Activated T-cell treated with anti-CD3 and anti-CD28 coated beads for 4 hours (primary cell): Measurements from ENCODE around the gene MYCBPAP.
A peak's percentile ranks its signal among the peaks of the same experiment; 100 is the strongest.

ENCODE experiments used
- DNase-seq: peaks from one replicate; pipeline ENCODE4 v3.0.0-alpha.2; 2020

MYCBPAP gene

GRCh38 chr17:50539762-50540559, 31.7 kb downstream of the MYCBPAP start:
- no peak for DNase-seq

GRCh38 chr17:50540560-50541401, 32.5 kb downstream of the MYCBPAP start:
- no peak for DNase-seq

- DNase-seq = no peak
Observed at GRCh38 chr17:50541402-50541715, 33.1 kb downstream of the MYCBPAP start.

DNA sequence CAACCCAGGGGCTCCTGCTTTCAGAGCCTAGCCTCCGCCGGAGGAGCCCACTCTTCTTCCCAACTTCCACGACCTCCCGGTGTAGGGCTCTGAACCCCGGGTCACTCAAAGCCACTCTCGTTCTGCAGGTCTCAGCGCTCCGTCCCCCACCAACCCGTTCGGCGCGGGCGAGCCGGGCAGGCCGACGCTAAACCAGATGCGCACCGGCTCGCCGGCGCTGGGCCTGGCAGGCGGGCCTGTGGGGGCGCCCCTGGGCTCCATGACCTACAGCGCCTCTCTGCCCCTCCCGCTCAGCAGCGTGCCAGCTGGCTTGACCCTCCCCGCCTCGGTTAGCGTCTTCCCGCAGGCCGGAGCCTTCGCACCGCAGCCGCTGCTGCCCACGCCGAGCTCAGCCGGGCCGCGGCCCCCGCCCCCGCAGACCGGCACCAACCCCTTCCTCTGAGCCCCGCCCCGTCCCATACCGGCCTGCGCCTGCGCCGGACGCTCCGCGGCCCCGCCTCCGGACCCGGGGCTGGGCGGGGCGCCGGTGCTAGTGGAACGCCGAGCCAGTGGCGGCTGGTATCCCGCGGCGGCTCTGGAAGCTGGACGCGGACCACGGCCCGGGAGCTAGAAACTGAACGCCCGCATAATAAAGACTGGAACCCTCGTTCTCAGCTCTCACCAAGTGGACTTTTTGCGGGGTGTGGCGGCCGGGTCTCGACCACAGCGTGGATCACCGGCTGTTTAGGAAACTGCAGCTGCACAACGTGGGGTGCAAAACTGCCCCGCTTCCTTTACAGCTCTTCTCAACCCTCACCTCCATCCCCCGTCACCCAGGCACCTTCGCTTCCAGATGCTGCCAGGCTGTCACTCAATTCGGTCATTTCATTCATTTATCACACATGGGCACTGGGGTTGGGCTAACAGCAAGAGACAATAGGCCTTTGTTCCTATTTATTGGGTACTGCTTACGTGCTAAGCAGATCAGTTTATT, 33.8 kb downstream of the MYCBPAP start:
- DNase-seq = peak; percentile 78

- no peak for DNase-seq
Observed at GRCh38 chr17:50542795-50543774, 34.8 kb downstream of the MYCBPAP start.

DNA sequence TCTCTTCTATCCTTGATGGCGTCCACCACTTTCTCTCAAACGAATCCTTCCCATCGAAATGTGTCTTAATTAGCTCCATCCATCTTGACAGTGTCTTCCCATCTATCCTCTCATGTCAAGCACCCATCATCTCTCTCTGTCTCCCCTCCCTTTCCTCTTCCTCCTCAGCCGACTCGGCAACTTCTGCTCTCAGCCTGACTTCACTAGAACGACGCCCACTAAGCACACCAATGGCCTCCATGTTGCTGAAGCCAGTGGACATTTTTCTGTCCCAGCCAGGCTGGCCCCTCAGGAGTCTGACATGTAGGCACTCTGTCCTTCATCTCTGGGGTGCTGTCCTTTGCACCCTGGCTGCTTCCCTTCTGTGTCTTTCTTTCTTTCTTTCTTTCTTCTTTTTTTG, 36.3 kb downstream of the MYCBPAP start:
- DNase-seq = no peak

GRCh38 chr17:50545311-50545710, 37.1 kb downstream of the MYCBPAP start:
- no peak for DNase-seq

GRCh38 chr17:50546701-50547034, 38.4 kb downstream of the MYCBPAP start:
- no peak for DNase-seq

DNA sequence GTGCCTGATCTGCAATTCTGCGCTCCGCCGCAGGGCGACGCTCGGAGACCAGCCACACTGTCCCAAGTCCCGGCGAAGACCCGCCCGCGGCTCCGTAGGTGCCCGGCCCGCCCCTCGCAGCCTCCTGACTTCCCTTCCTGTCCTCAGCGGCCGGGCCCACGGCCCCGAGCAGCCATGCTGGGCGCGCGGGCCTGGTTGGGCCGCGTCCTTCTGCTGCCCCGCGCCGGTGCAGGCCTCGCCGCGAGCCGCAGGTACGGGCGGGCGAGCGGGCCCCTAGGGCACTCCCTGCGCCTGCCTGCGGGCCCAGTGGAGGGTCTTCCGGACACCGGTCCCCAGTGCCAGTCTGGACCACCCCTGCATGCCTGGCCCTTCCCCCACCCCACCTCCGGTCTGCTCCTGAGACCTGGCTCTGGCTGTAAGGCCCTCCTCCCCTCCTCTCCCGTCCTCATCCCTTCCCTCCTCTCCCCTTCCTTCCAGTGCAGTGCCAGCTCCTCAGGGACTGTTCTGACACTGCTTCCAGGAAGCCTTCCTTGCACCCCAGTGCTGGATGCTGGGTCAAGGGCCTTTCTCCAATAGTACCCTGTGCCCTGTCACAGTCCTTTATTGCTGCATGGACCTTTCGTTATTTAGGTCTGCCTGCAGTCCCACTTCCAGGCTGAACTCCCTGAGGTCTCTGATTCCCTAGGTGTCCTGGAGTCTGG, 38.9 kb downstream of the MYCBPAP start, which contains the start of gene SPATA20:
Gene SPATA20 (plus strand): TSS at position 140 of the 701 bp plus-strand sequence. CDS start 35 bp downstream, at position 175.
- peak; percentile 70 for DNase-seq

DNA sequence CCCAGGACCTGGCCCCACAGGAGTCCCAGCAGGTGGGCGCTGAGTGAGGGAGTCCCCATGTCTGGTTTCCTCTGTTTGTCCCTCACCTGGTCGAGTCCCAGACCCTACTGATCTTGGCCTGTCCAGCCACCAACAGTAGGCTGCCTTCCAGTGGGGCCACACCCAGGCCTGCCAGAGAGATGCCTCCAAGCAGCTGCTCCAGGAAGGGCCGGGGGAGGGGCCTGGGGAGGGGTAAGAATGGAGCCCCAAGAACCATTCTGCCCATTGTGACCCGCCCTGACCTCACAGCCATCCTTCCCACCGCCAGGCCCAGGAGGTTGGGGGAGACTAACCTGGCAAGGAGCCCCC, 39.5 kb downstream of the MYCBPAP start:
- no peak for DNase-seq

DNA sequence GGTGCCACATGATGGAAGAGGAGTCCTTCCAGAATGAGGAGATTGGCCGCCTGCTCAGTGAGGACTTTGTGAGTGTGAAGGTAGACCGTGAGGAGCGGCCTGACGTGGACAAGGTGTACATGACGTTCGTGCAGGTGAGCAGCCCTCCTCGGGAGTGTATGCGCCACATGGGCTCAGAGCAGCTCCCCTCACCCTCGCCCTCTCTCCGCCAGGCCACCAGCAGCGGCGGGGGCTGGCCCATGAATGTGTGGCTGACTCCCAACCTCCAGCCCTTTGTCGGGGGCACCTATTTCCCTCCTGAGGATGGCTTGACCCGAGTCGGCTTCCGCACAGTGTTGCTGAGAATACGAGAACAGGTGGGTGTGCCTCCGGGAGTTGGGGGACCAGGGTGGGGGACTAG, 40.6 kb downstream of the MYCBPAP start:
- no peak for DNase-seq

- DNase-seq = no peak
Observed at GRCh38 chr17:50549256-50549941, 41.2 kb downstream of the MYCBPAP start.

DNA sequence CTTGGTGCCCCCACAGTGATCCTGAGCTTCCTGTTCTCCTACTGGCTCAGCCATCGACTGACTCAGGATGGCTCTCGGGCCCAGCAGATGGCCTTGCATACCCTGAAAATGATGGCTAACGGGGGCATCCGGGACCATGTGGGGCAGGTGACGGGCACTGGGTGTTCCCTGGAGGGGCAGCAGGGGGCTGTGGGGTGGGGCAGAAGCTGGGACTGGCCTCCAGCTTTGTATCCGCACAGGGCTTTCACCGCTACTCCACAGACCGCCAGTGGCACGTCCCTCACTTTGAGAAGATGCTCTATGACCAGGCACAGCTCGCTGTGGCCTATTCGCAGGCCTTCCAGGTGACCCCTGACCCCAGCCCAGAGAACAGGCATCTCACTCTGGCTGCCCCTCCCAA, 41.7 kb downstream of the MYCBPAP start:
- no peak for DNase-seq

DNA sequence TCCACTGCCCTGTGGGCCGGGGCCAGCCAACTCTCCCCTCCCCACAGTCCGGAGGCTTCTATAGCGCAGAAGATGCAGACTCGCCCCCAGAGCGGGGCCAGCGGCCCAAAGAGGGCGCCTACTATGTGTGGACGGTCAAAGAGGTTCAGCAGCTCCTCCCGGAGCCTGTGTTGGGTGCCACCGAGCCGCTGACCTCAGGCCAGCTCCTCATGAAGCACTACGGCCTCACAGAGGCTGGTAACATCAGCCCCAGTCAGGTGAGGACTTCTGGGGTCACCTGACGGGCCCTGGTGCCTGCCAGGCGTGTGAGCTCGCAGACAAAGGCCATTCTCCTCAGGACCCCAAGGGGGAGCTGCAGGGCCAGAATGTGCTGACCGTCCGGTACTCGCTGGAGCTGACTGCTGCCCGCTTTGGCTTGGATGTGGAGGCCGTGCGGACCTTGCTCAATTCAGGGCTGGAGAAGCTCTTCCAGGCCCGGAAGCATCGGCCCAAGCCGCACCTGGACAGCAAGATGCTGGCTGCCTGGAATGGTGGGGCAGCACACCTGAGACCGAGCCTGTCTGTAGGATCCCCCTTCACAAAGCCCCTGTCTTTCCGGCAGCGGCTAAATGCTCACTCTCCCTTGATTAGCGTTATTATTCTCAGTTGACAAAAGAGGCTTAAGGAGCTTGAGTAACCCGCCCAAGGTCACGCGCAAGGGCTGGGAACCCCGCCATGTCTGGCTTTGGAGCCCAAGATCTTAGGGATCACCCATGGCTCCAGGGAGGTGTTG, 42.6 kb downstream of the MYCBPAP start:
- DNase-seq = no peak

GRCh38 chr17:50551433-50551815, 43.2 kb downstream of the MYCBPAP start:
- DNase-seq = no peak

- no peak for DNase-seq
Observed at GRCh38 chr17:50551884-50552283, 43.6 kb downstream of the MYCBPAP start.

DNA sequence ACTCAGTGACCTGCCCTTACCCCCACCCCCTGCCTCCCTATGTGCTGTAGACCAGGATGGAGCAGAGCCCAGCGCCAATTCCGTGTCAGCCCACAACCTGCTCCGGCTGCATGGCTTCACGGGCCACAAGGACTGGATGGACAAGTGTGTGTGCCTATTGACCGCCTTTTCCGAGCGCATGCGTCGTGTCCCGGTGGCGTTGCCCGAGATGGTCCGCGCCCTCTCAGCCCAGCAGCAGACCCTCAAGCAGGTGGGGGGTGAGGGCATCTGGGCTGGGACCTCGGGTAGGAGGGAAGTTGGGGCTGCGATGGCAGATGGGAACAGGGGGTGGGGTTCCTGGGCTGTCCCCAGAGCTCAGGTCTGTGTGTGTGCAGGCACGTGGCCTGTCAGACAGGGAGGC, 46.0 kb downstream of the MYCBPAP start:
- no peak for DNase-seq

DNA sequence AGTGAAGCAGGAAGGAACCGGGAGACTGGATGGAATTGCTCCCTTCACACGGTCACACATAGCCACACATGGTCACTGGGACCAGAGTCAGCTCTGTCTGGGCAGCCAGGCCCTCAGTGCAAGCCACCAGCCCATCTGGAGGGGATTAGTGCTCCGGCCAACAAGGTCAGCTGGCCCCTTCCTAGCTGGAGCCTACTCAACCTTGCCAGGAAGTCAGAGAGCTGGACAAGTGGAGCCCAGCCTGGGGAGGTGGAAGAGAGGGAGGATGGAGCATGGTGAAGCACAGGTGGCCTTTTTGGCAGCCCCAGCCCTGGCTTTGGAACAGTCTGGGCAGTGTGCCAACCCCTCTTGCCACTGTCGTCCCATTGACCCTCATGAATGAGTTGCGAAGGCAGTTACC, 48.6 kb downstream of the MYCBPAP start:
- no peak for DNase-seq

GRCh38 chr17:50557630-50558029, 49.4 kb downstream of the MYCBPAP start:
- no peak for DNase-seq

DNA sequence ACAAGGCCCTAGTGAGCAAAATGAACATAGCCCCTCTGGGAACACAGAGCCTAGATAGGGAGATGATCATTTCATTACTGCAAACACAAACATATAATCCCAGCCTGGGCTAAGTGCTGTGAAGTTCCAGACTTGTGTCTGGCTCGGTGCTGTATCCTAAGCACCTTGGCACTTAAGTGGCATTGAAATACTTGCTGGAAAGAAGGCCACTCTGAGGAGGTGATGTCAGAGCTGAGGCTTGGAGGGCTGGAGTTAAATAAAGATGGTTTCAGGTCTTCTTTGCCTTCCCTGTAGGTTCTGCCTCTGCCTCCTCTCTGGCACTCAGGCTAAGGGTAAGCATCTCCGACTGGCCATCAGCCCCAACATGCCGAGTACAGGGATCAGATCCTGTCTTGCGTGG, 49.9 kb downstream of the MYCBPAP start:
- no peak for DNase-seq
